Right renal cortex interstitium (tissue), 3 donors: ENCODE data around the gene HLCS. TPM values are rescaled to one million over a fixed set of nuclear protein-coding genes. Genes with fewer than 3 reads are reported as not detected.

ENCODE experiments used
- DNase-seq, 3 donors: peaks; one replicate each; pipeline ENCODE4 v3.0.0-alpha.2; 2013; ENCODE audit warnings: low read depth in 3 of 3, low spot score in 2 of 3
- polyA plus RNA-seq, 3 donors: library from polyadenylated mRNA; unstranded; fragments of 120-200 nt; gene quantifications; one replicate each; pipeline ENCODE4 v1.2.1, GENCODE V29; 2013; ENCODE audit not compliant: insufficient read length in 3 of 3

Gene HLCS
- polyA plus RNA-seq, 3 donors, result 17.3 to 18.8 (median 17.4) TPM

GRCh38 chr21:36890086-36890485 lies 76.4 kb downstream of the HLCS start:
- no peak for DNase-seq

GRCh38 chr21:36889401-36889800 lies 77.1 kb downstream of the HLCS start:
- no peak for DNase-seq

- no peak for DNase-seq
Observed at GRCh38 chr21:36888466-36888865, 78.0 kb downstream of the HLCS start.

- DNase-seq, result no peak
Observed at GRCh38 chr21:36887963-36888362, 78.5 kb downstream of the HLCS start.

GRCh38 chr21:36883532-36884486 lies 82.7 kb downstream of the HLCS start:
- DNase-seq, result no peak

- DNase-seq, result no peak
Observed at GRCh38 chr21:36882776-36883175, 83.7 kb downstream of the HLCS start.

GRCh38 chr21:36881228-36881627 lies 85.2 kb downstream of the HLCS start:
- no peak for DNase-seq

- no peak for DNase-seq
Observed at GRCh38 chr21:36879827-36880226, 86.6 kb downstream of the HLCS start.

- no peak for DNase-seq
Observed at GRCh38 chr21:36877741-36878140, 88.7 kb downstream of the HLCS start.

GRCh38 chr21:36874665-36875064 lies 91.8 kb downstream of the HLCS start:
- no peak for DNase-seq

- DNase-seq, result no peak
Observed at GRCh38 chr21:36873513-36873912, 93.0 kb downstream of the HLCS start.

GRCh38 chr21:36867291-36867905 lies 99.1 kb downstream of the HLCS start:
- DNase-seq, result no peak

GRCh38 chr21:36866419-36866818 lies 100.0 kb downstream of the HLCS start:
- no peak for DNase-seq

GRCh38 chr21:36864974-36865373 lies 101.5 kb downstream of the HLCS start:
- DNase-seq, result no peak

- DNase-seq, result no peak
Observed at GRCh38 chr21:36863260-36863659, 103.2 kb downstream of the HLCS start.

- no peak for DNase-seq
Observed at GRCh38 chr21:36861595-36862323, 104.7 kb downstream of the HLCS start.

GRCh38 chr21:36860736-36861594 lies 105.5 kb downstream of the HLCS start:
- DNase-seq, result no peak

- no peak for DNase-seq
Observed at GRCh38 chr21:36859744-36860501, 106.5 kb downstream of the HLCS start.

- DNase-seq, result no peak
Observed at GRCh38 chr21:36858320-36858957, 108.0 kb downstream of the HLCS start.
